ENCODE results near the gene INAFM2. TPM values are rescaled to one million over a fixed set of nuclear protein-coding genes. Genes with fewer than 3 reads are reported as not detected.

INAFM2 gene
- polyA plus RNA-seq, 3 donors = 5.1 to 19.6 (median 8.3) TPM

DNA sequence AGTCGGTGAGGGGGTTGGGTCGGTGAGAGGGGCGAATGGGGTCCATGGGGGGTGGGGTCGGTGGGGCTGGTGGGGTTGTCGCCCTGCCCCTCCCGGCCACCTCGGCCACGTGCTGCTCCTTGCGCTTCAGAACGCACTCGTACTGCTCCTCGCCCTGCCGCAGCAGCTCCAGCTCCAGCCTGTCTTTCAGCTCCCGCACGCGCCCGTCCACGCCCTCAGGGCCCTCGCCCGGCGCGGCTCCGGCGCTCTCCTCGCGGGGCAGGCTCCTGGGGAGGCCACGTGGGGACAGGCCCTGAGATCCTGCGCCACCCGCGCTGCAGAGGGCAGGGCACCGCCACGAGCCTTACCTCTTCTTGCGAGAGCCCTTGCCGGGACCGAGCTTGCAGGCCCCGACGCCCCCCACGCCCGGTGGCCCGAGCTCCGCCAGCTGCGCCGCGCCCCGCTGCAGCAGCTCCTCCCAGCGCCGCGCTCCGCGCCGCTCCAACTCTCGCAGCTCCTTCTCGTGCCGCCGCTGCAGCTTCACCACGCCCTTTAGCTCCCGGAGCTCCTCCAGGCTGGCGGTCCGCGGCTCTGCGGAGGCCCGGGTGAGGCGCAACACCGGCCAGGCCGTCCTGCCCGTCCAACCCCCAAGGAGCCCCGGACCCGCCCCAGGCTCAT, 32.4 kb upstream of the INAFM2 start:
- Histone ChIP-seq H3K4me2 (replicated peaks; ENCODE audit: extremely low read depth, low read length, poor library complexity, severe bottlenecking) (no peak overlapping the region), H3K9me3 (replicated peaks in 1 of 2; ENCODE audit: control insufficient read depth in 1 of 2, insufficient read depth in 1 of 2, low read length in 2 of 2) (no peaks in the 10 kb centered on the region), H2AFZ (ENCODE audit: insufficient read depth, low read depth, low read length, poor library complexity, severe bottlenecking) (no peak overlapping the region), H3K9ac (ENCODE audit: insufficient read depth, low read length, poor library complexity, severe bottlenecking) (no peak overlapping the region), H3K27ac (ENCODE audit: low read depth in 1 of 2, low read length in 2 of 2) (no peak overlapping the region), H3K79me2 (ENCODE audit: insufficient read depth, low read length) (peaks cover 13% of the 10 kb centered on the region), H3K27me3 (ENCODE audit: control insufficient read depth in 2 of 2, insufficient read depth in 2 of 2, low read length in 2 of 2) (no peaks in the 10 kb centered on the region), H4K20me1 (ENCODE audit: insufficient read depth, low read length) (peaks cover 100% of the 10 kb centered on the region), H3K4me1 (ENCODE audit: control insufficient read depth in 1 of 2, insufficient read depth in 2 of 2, low read length in 2 of 2) (peaks cover 12 to 26% of the 10 kb centered on the region in 2 donors), H3K36me3 (replicated peaks in 1 of 2; ENCODE audit: control insufficient read depth in 1 of 2, insufficient read depth in 2 of 2, low read length in 2 of 2) (peaks cover 92 to 100% of the 10 kb centered on the region in 2 donors), H3K4me3 (replicated peaks in 1 of 3; ENCODE audit: low read depth in 2 of 3, low read length in 3 of 3) (no peak overlapping the region)
- H3K27ac Mint-ChIP-seq = no peak overlapping the region
- DNase-seq = no peak
- peaks cover 28% of the 10 kb centered on the region for H3K4me1 Mint-ChIP-seq
- H3K9me3 Mint-ChIP-seq = no peaks in the 10 kb centered on the region
- H3K27me3 Mint-ChIP-seq (ENCODE audit: low read depth in 3 of 3) = peaks cover 0 to 1% (median 1%) of the 10 kb centered on the region in 3 donors
- H3K4me3 Mint-ChIP-seq = no peak overlapping the region
- WGBS (ENCODE audit: insufficient coverage) = 96% methylated on average over 66 of the region's 68 CpGs
- H3K36me3 Mint-ChIP-seq = peaks cover 78 to 95% of the 10 kb centered on the region in 2 donors
- TF ChIP-seq, protein P1, sequence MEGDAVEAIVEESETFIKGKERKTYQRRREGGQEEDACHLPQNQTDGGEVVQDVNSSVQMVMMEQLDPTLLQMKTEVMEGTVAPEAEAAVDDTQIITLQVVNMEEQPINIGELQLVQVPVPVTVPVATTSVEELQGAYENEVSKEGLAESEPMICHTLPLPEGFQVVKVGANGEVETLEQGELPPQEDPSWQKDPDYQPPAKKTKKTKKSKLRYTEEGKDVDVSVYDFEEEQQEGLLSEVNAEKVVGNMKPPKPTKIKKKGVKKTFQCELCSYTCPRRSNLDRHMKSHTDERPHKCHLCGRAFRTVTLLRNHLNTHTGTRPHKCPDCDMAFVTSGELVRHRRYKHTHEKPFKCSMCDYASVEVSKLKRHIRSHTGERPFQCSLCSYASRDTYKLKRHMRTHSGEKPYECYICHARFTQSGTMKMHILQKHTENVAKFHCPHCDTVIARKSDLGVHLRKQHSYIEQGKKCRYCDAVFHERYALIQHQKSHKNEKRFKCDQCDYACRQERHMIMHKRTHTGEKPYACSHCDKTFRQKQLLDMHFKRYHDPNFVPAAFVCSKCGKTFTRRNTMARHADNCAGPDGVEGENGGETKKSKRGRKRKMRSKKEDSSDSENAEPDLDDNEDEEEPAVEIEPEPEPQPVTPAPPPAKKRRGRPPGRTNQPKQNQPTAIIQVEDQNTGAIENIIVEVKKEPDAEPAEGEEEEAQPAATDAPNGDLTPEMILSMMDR (IDR thresholded peaks at IDR 0.05) = no peak
- intact Hi-C loops (cut with micrococcal nuclease) = no loop called here

DNA sequence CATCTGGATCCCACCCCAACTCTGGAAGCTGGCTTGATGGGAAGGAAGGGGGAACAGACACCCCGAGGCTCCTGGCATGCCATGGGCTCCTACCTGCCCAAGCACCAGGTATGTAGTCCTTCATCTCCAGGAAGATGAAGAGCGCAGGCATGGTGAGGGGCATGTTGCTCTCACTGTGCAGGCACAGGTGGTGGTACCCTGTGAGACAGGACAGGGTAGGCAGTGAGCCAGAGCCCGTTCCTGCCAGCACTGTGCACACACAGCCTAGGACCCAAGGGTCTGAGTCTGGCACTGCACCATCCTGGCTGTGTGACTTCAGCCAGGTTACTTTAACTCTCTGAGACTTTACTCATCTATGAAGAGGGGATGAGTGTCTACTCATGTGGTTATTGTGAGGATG, 31.2 kb upstream of the INAFM2 start:
- H3K9ac ChIP-seq (ENCODE audit: insufficient read depth, low read length, poor library complexity, severe bottlenecking) = no peak overlapping the region
- no peaks in the 10 kb centered on the region for H3K27me3 ChIP-seq (ENCODE audit: control insufficient read depth in 2 of 2, insufficient read depth in 2 of 2, low read length in 2 of 2)
- H3K4me2 ChIP-seq (replicated peaks; ENCODE audit: extremely low read depth, low read length, poor library complexity, severe bottlenecking) = no peak overlapping the region
- no peak for DNase-seq
- H3K79me2 ChIP-seq (ENCODE audit: insufficient read depth, low read length) = peaks cover 13% of the 10 kb centered on the region
- no peak overlapping the region for H3K4me3 ChIP-seq (replicated peaks in 1 of 3; ENCODE audit: low read depth in 2 of 3, low read length in 3 of 3)
- 89% methylated on average over 1 of the region's 3 CpGs for WGBS (ENCODE audit: insufficient coverage)
- TF ChIP-seq, protein P1 (IDR thresholded peaks at IDR 0.05) = no peak
- Mint-ChIP-seq H3K4me3 (no peak overlapping the region), H3K36me3 (peaks cover 84 to 97% of the 10 kb centered on the region in 2 donors), H3K27ac (peak overlapping the region in 1 of 7 donors; percentile 2), H3K4me1 (peaks cover 20% of the 10 kb centered on the region), H3K9me3 (no peaks in the 10 kb centered on the region), H3K27me3 (ENCODE audit: low read depth in 3 of 3) (peaks cover 0 to 1% (median 0%) of the 10 kb centered on the region in 3 donors)
- no peak overlapping the region for H2AFZ ChIP-seq (ENCODE audit: insufficient read depth, low read depth, low read length, poor library complexity, severe bottlenecking)
- peaks cover 10 to 15% of the 10 kb centered on the region in 2 donors for H3K4me1 ChIP-seq (ENCODE audit: control insufficient read depth in 1 of 2, insufficient read depth in 2 of 2, low read length in 2 of 2)
- H3K27ac ChIP-seq (ENCODE audit: low read depth in 1 of 2, low read length in 2 of 2) = peak overlapping the region in 1 of 2 donors; percentile 42
- peaks cover 100% of the 10 kb centered on the region for H4K20me1 ChIP-seq (ENCODE audit: insufficient read depth, low read length)
- H3K9me3 ChIP-seq (replicated peaks in 1 of 2; ENCODE audit: control insufficient read depth in 1 of 2, insufficient read depth in 1 of 2, low read length in 2 of 2) = no peaks in the 10 kb centered on the region
- intact Hi-C loops (cut with micrococcal nuclease) = no loop called here
- H3K36me3 ChIP-seq (replicated peaks in 1 of 2; ENCODE audit: control insufficient read depth in 1 of 2, insufficient read depth in 2 of 2, low read length in 2 of 2) = peaks cover 93 to 100% of the 10 kb centered on the region in 2 donors

All from CD14-positive monocyte (primary cell).